H1 (cell line): ENCODE measurements around the gene NBPF4. TPM values are rescaled to one million over a fixed set of nuclear protein-coding genes. Genes with fewer than 3 reads are reported as not detected.
"Not testable (repeated sequence)": the region's sequence is repeated elsewhere in the genome, so short reads cannot be mapped to it uniquely, and the experiment has no call there.

Source experiments
- CTCF ChIA-PET: fragments of 300-600 bp; sonication (Branson Sonifier 250); formaldehyde crosslinking; loops from one replicate; lab custom pipeline; 2021; ENCODE audit not compliant: partially characterized antibody; lab: Charles Lee
- POLR2A ChIA-PET: fragments of 300-600 bp; sonication (Branson Sonifier 250); formaldehyde crosslinking; loops from one replicate; lab custom pipeline; 2021; ENCODE audit warnings: inconsistent platforms; ENCODE audit not compliant: partially characterized antibody; lab: Charles Lee
- DNase-seq, 2 experiments: peaks; one replicate each; pipeline versions ENCODE4 v3.0.0 to v3.0.0-alpha.2; 2010 to 2022; ENCODE audit warnings: low spot score in 2 of 2, low read depth in 1 of 2, mixed read lengths in 1 of 2
- FAIRE-seq: peaks from 2 replicates; lab custom pipeline; 2011; peaks lifted over from hg19 to GRCh38; lab: Jason Lieb, UNC
- H2AFZ ChIP-seq: 2 replicates; pipeline ENCODE4 v1.8.1; 2012; ENCODE audit warnings: low read length, inconsistent platforms
- H2AK5ac ChIP-seq: 2 replicates; pipeline ENCODE4 v1.6.1; 2013; ENCODE audit warnings: low read depth, low read length
- H2BK120ac ChIP-seq: replicated peaks from 2 replicates; pipeline ENCODE3; 2013; ENCODE audit warnings: low read depth, low read length, inconsistent platforms
- H2BK12ac ChIP-seq: 2 replicates; pipeline ENCODE4 v1.6.1; 2013; ENCODE audit warnings: low read depth, low read length
- H2BK15ac ChIP-seq: 2 replicates; pipeline ENCODE4 v1.6.1; 2013; ENCODE audit warnings: low read length
- H2BK20ac ChIP-seq: 2 replicates; pipeline ENCODE4 v1.6.1; 2013; ENCODE audit warnings: low read length
- H2BK5ac ChIP-seq: 2 replicates; pipeline ENCODE4 v1.6.1; 2013; ENCODE audit warnings: low read depth, low read length
- H3K14ac ChIP-seq: 2 replicates; pipeline ENCODE4 v1.6.1; 2013; ENCODE audit warnings: inconsistent platforms; ENCODE audit not compliant: insufficient read length
- H3K18ac ChIP-seq: 2 replicates; pipeline ENCODE4 v1.6.1; 2013; ENCODE audit warnings: low read length; ENCODE audit errors: extremely low read depth
- H3K23ac ChIP-seq: 2 replicates; pipeline ENCODE4 v1.6.1; 2013; ENCODE audit warnings: inconsistent platforms; ENCODE audit not compliant: insufficient read length
- H3K23me2 ChIP-seq: 2 replicates; pipeline ENCODE4 v1.6.1; 2013; ENCODE audit warnings: low read depth, low read length
- H3K27ac ChIP-seq: 2 replicates; pipeline ENCODE4 v1.6.1; 2011; ENCODE audit warnings: low read depth, low read length, inconsistent platforms
- H3K27me3 ChIP-seq, 4 experiments: replicated peaks in 1 of 4; 1 replicate in 1 of 4; 2 replicates in 3 of 4; pipeline versions ENCODE4 v1.6.1 to v1.8.1; 2011 to 2013; ENCODE audit warnings: low read length in 3 of 4, mild to moderate bottlenecking in 3 of 4, inconsistent platforms in 2 of 4, mixed read lengths in 2 of 4, moderate library complexity in 1 of 4; ENCODE audit not compliant: control insufficient read depth in 3 of 4, insufficient read depth in 3 of 4; ENCODE audit errors: extremely low read depth in 1 of 4
- H3K36me3 ChIP-seq, 4 experiments: 2 replicates each; pipeline versions ENCODE4 v1.6.1 to v1.8.1; 2011 to 2013; ENCODE audit warnings: mild to moderate bottlenecking in 4 of 4, low read length in 3 of 4, moderate library complexity in 2 of 4, control low read depth in 1 of 4, inconsistent platforms in 1 of 4; ENCODE audit not compliant: insufficient read depth in 4 of 4, control insufficient read depth in 2 of 4
- H3K4ac ChIP-seq: replicated peaks from 2 replicates; pipeline ENCODE3; 2013; ENCODE audit warnings: low read length, low read depth, mixed read lengths, inconsistent platforms; ENCODE audit not compliant: insufficient read length
- H3K4me1 ChIP-seq, 4 experiments: replicated peaks in 1 of 4; 1 replicate in 1 of 4; 2 replicates in 3 of 4; pipeline versions ENCODE4 v1.6.1 to v1.8.1; 2011 to 2013; ENCODE audit warnings: low read length in 3 of 4, inconsistent platforms in 2 of 4, mixed read lengths in 1 of 4; ENCODE audit not compliant: insufficient read depth in 4 of 4, control insufficient read depth in 3 of 4
- H3K4me2 ChIP-seq, 2 experiments: 2 replicates each; pipeline versions ENCODE4 v1.6.1 to v1.8.1; 2011 to 2013; ENCODE audit warnings: low read depth in 2 of 2, low read length in 2 of 2, control low read depth in 1 of 2, inconsistent platforms in 1 of 2, mild to moderate bottlenecking in 1 of 2; ENCODE audit not compliant: insufficient read depth in 1 of 2
- H3K4me3 ChIP-seq, 4 experiments: fragments of 200-600, 300-600 bp in 1 of 4; sonication (generic), shearing (Covaris generic), sonication (Bioruptor Twin) in 1 of 4; 2 replicates each; pipeline versions ENCODE4 v1.5.1 to v1.8.1; 2011 to 2016; ENCODE audit warnings: low read length in 4 of 4, low read depth in 3 of 4, control low read depth in 2 of 4, inconsistent platforms in 2 of 4, mild to moderate bottlenecking in 2 of 4, mixed read lengths in 1 of 4, moderate library complexity in 1 of 4; ENCODE audit not compliant: insufficient read depth in 2 of 4; ENCODE audit errors: extremely low read depth in 1 of 4
- H3K56ac ChIP-seq: replicated peaks from 2 replicates; pipeline ENCODE3; 2013; ENCODE audit warnings: low read depth, mild to moderate bottlenecking, mixed read lengths, low read length, inconsistent platforms; ENCODE audit not compliant: insufficient read length
- H3K79me1 ChIP-seq: 2 replicates; pipeline ENCODE4 v1.6.1; 2013; ENCODE audit warnings: low read depth, low read length, control low read depth
- H3K79me2 ChIP-seq, 2 experiments: 2 replicates each; pipeline versions ENCODE4 v1.6.1 to v1.8.1; 2012 to 2013; ENCODE audit warnings: low read length in 2 of 2, mild to moderate bottlenecking in 2 of 2, inconsistent platforms in 1 of 2; ENCODE audit not compliant: insufficient read depth in 2 of 2, control insufficient read depth in 1 of 2
- H3K9ac ChIP-seq, 4 experiments: replicated peaks in 1 of 4; 1 replicate in 1 of 4; 2 replicates in 3 of 4; pipeline versions ENCODE4 v1.6.1 to v1.8.1; 2011 to 2013; ENCODE audit warnings: low read depth in 3 of 4, low read length in 3 of 4, control low read depth in 2 of 4, mild to moderate bottlenecking in 2 of 4, moderate library complexity in 2 of 4, inconsistent platforms in 1 of 4; ENCODE audit errors: extremely low read depth in 1 of 4
- H3K9me3 ChIP-seq, 2 experiments: 2 replicates each; pipeline versions ENCODE4 v1.6.1 to v1.8.1; 2012 to 2013; ENCODE audit warnings: mild to moderate bottlenecking in 2 of 2, moderate library complexity in 2 of 2, control low read depth in 1 of 2, inconsistent platforms in 1 of 2, low read depth in 1 of 2, low read length in 1 of 2, mixed read lengths in 1 of 2; ENCODE audit not compliant: insufficient read depth in 2 of 2
- H4K20me1 ChIP-seq, 2 experiments: replicated peaks in 1 of 2; 2 replicates each; pipeline versions ENCODE3 to v1.8.1; 2011 to 2013; ENCODE audit warnings: inconsistent platforms in 2 of 2, low read length in 2 of 2, mild to moderate bottlenecking in 1 of 2; ENCODE audit not compliant: insufficient read depth in 2 of 2, control insufficient read depth in 1 of 2
- H4K5ac ChIP-seq: 2 replicates; pipeline ENCODE4 v1.6.1; 2013; ENCODE audit warnings: low read length, low read depth, mixed read lengths, inconsistent platforms; ENCODE audit not compliant: insufficient read length
- H4K8ac ChIP-seq: 2 replicates; pipeline ENCODE4 v1.8.0; 2013; ENCODE audit warnings: mild to moderate bottlenecking, moderate library complexity, low read length, inconsistent platforms; ENCODE audit not compliant: insufficient read depth; ENCODE audit errors: extremely low read depth
- H4K91ac ChIP-seq: replicated peaks from 2 replicates; pipeline ENCODE3; 2013; ENCODE audit warnings: low read length, mixed read lengths, inconsistent platforms; ENCODE audit not compliant: insufficient read length
- WGBS, 2 experiments: shearing (Covaris generic) in 1 of 2; methylation state at CpG; one replicate each; pipeline versions ENCODE4 v1.1.6 to v1.1.7; 2013 to 2015; ENCODE audit warnings: low lambda C conversion rate in 2 of 2, mixed read lengths in 2 of 2, inconsistent platforms in 1 of 2, low coverage in 1 of 2, missing lambda C conversion rate in 1 of 2; ENCODE audit not compliant: insufficient replicate concordance in 2 of 2, insufficient coverage in 1 of 2, insufficient read length in 1 of 2; ENCODE audit errors: extremely low coverage in 1 of 2, missing lambda C conversion rate in 1 of 2; 5-methylcytosine and 5-hydroxymethylcytosine counted together
- polyA plus RNA-seq, 7 experiments: library from polyadenylated mRNA; depleted of rRNA in 3 of 7; stranded (reverse) in 5 of 7; unstranded in 2 of 7; fragments of >200 nt in 5 of 7; fragments of 200-250 nt in 2 of 7; gene quantifications; 1 replicate in 5 of 7; 2 replicates in 1 of 7; 4 replicates in 1 of 7; pipeline versions ENCODE4 v1.2.1 to v1.2.3, GENCODE V29; 2011 to 2013; ENCODE audit warnings: missing spikeins in 2 of 7, mixed read lengths in 2 of 7
- total RNA-seq: library from RNA; stranded (reverse); fragmentation: NEBNext Ultra II Directional; extraction: Animal tissue kit (Norgen Biotek cat#: 25700); gene quantifications from 2 replicates; pipeline ENCODE4 v1.2.1, GENCODE V29; 2021

NBPF4 gene
- total and polyA plus RNA-seq, 2 of the 8 experiments (the other 6 are each of a cell fraction or from before 2014, with no cell fraction given), result not detected

DNA sequence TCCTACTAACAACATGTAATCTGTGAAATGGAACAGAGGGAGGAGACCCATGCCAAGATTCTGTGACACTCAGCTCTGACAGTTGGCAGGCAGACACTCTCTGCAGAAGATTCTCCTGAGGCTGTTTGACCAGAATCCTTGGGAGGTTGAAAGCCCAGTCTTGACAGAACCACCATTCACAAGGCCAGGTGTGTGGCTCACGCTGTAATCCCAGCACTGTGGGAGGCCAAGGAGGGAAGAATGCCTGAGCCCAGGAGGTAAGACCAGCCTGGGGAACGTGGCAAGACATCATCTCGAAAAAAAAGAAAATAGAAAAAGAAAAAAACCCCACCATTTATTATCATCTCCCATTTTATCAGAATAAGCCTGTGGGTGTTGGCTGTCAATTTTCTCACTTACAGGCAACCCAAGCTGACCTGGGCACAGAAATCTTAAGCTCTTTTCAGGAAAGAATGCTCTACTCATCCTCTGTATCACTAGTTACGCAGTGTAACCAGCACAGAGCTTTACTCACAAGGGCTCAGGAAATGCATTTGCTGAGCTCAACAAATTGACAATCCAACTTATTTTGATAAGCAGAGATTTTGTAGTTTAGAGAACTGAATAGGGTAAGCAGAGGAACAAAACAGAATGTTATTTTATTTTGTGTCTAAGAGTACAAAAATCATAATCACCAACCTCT lies 16.8 kb upstream of the NBPF4 start:
- H3K18ac ChIP-seq, H4K5ac ChIP-seq, H3K14ac ChIP-seq, DNase-seq, H2BK5ac ChIP-seq, H3K9me3 ChIP-seq, H3K79me1 ChIP-seq, H3K4ac ChIP-seq, H3K4me2 ChIP-seq, H2AFZ ChIP-seq, H3K36me3 ChIP-seq, H4K20me1 ChIP-seq, H3K4me3 ChIP-seq, CTCF ChIA-PET, H4K91ac ChIP-seq, H3K27ac ChIP-seq, H2BK20ac ChIP-seq, H3K23ac ChIP-seq, H3K4me1 ChIP-seq, H2BK120ac ChIP-seq, H2BK15ac ChIP-seq, H3K27me3 ChIP-seq, POLR2A ChIA-PET, H3K23me2 ChIP-seq, H2BK12ac ChIP-seq, H3K79me2 ChIP-seq, H2AK5ac ChIP-seq, H3K9ac ChIP-seq, H4K8ac ChIP-seq, H3K56ac ChIP-seq: not testable (repeated sequence)
- peak; percentile 92 for FAIRE-seq
- no CpG with 5 or more reads among the region's 4 CpGs for WGBS, 2 experiments

DNA sequence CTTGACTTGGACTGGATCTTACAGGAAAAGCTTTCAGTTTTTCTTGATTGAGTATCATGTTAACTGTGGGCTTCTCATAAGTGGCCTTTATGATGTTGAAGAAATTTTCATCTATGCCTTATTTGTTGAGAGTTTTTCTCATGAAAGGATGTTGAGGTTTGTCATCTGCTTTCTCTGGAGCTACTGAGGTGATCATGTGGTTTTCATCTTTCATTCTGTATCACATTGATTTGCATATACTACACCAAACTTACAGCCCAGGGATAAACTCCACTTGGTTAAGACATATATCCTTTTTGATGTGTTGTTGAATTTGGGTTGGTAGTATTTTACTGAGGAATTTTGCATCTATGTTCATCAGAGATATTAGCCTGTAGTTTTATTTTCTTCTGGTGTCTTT lies 11.6 kb upstream of the NBPF4 start:
- H3K4me3 ChIP-seq, H2BK5ac ChIP-seq, H2BK20ac ChIP-seq, H2BK12ac ChIP-seq, H3K4me2 ChIP-seq, POLR2A ChIA-PET, H2BK120ac ChIP-seq, H4K20me1 ChIP-seq, H3K9me3 ChIP-seq, H4K8ac ChIP-seq, H4K91ac ChIP-seq, H4K5ac ChIP-seq, H3K79me2 ChIP-seq, H3K18ac ChIP-seq, H3K27ac ChIP-seq, H3K23ac ChIP-seq, H2AK5ac ChIP-seq, H3K79me1 ChIP-seq, H3K14ac ChIP-seq, H2AFZ ChIP-seq, DNase-seq, H3K9ac ChIP-seq, H3K4ac ChIP-seq, H3K36me3 ChIP-seq, H2BK15ac ChIP-seq, H3K4me1 ChIP-seq, CTCF ChIA-PET, H3K23me2 ChIP-seq, H3K56ac ChIP-seq, H3K27me3 ChIP-seq: not testable (repeated sequence)
- peak; percentile 28 for FAIRE-seq
